ENCODE measurements around the gene TBC1D21.

TBC1D21 gene

GRCh38 chr15:73886717-73887345 lies 13.5 kb downstream of the TBC1D21 start:
- ATAC-seq = no peak
- no peak for TF ChIP-seq OSR1 (CRISPR knock-in tag; IDR thresholded peaks at IDR 0.05)

GRCh38 chr15:73887481-73887880 lies 14.1 kb downstream of the TBC1D21 start:
- TF ChIP-seq PATZ1 (CRISPR knock-in tag; IDR thresholded peaks at IDR 0.05; ENCODE audit: borderline replicate concordance) (no peak), ZFP3 (CRISPR knock-in tag; IDR thresholded peaks at IDR 0.05) (no peak), ZC3H10 (CRISPR knock-in tag; IDR thresholded peaks at IDR 0.05) (no peak), TOX (CRISPR knock-in tag; IDR thresholded peaks at IDR 0.05; ENCODE audit: borderline replicate concordance) (no peak), RARB (CRISPR knock-in tag; IDR thresholded peaks at IDR 0.05) (no peak), ISL1 (CRISPR knock-in tag; IDR thresholded peaks at IDR 0.05) (no peak), GLIS3 (CRISPR knock-in tag; IDR thresholded peaks at IDR 0.05) (no peak), PPARA (CRISPR knock-in tag; IDR thresholded peaks at IDR 0.05; ENCODE audit: borderline replicate concordance) (no peak), CSRNP3 (CRISPR knock-in tag; IDR thresholded peaks at IDR 0.05) (no peak), SNAI2 (CRISPR knock-in tag; IDR thresholded peaks at IDR 0.05) (no peak), TCF4 (CRISPR knock-in tag; IDR thresholded peaks at IDR 0.05; ENCODE audit: borderline replicate concordance) (no peak), ZFP30 (CRISPR knock-in tag; IDR thresholded peaks at IDR 0.05) (no peak), ZNF8 (CRISPR knock-in tag; IDR thresholded peaks at IDR 0.05) (no peak)
- TF ChIP-seq, protein P1, sequence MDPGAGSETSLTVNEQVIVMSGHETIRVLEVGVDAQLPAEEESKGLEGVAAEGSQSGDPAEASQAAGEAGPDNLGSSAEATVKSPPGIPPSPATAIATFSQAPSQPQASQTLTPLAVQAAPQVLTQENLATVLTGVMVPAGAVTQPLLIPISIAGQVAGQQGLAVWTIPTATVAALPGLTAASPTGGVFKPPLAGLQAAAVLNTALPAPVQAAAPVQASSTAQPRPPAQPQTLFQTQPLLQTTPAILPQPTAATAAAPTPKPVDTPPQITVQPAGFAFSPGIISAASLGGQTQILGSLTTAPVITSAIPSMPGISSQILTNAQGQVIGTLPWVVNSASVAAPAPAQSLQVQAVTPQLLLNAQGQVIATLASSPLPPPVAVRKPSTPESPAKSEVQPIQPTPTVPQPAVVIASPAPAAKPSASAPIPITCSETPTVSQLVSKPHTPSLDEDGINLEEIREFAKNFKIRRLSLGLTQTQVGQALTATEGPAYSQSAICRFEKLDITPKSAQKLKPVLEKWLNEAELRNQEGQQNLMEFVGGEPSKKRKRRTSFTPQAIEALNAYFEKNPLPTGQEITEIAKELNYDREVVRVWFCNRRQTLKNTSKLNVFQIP (CRISPR knock-in tag; IDR thresholded peaks at IDR 0.05; ENCODE audit: borderline replicate concordance, low read depth) = no peak

DNA sequence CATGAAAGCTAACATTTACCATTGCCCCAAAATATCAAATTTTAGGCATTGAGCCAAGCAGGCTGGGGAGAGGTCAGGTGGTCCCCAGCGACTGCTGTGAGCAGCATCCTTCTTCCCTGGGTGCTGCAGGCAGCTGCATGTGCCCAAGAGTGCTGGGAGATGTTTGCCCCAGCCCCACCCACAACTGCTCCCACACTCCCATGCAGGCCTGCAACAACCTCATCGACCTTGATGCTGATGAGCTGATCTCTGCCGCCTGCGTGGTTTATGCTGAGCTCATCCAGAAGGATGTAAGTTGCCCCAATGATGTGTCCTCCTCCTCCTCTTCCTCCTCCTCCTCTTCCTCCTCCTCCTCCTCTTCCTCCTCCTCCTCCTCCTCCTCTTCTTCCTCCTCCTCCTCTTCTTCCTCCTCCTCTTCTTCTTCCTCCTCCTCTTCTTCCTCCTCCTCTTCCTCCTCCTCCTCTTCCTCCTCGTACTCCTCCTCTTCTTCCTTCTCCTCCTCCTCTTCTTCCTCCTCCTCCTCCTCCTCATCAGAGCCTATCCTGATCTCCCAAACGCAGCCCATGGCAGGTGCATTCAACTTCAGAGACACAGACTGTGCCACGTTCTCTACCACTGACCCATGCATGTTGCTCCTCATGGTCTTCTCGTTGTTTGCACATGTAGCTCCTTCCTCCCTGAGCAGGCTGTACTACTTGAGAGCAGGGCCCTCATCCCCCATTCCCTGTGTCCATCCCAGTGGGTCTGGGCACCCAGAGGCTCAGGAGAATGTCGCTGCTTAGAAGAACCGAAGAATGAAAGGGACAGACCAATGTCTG lies 15.1 kb downstream of the TBC1D21 start:
- TF ChIP-seq PPARA (CRISPR knock-in tag; IDR thresholded peaks at IDR 0.05; ENCODE audit: borderline replicate concordance) = no peak
- TF ChIP-seq ZFP30 (CRISPR knock-in tag; IDR thresholded peaks at IDR 0.05) = no peak
- TF ChIP-seq CSDC2 (CRISPR knock-in tag; IDR thresholded peaks at IDR 0.05) = no peak
- no peak for TF ChIP-seq ARNTL (CRISPR knock-in tag; IDR thresholded peaks at IDR 0.05; ENCODE audit: borderline replicate concordance, low read depth)
- no peak for ATAC-seq

More at GRCh38 chr15:73887481-73887880, 14.1 kb downstream of the TBC1D21 start:
- ATAC-seq = no peak

GRCh38 chr15:73889053-73889761 lies 15.8 kb downstream of the TBC1D21 start:
- no peak for ATAC-seq
- TF ChIP-seq ZFP30 (CRISPR knock-in tag; IDR thresholded peaks at IDR 0.05) = no peak
- no peak for TF ChIP-seq TOX (CRISPR knock-in tag; IDR thresholded peaks at IDR 0.05; ENCODE audit: borderline replicate concordance)
- TF ChIP-seq RARB (CRISPR knock-in tag; IDR thresholded peaks at IDR 0.05) = no peak
- TF ChIP-seq ZC3H10 (CRISPR knock-in tag; IDR thresholded peaks at IDR 0.05) = no peak
- TF ChIP-seq OSR1 (CRISPR knock-in tag; IDR thresholded peaks at IDR 0.05) = no peak
- TF ChIP-seq ZNF70 (CRISPR knock-in tag; IDR thresholded peaks at IDR 0.05) = no peak
- TF ChIP-seq ESRRG (CRISPR knock-in tag; IDR thresholded peaks at IDR 0.05) = no peak
- TF ChIP-seq PATZ1 (CRISPR knock-in tag; IDR thresholded peaks at IDR 0.05; ENCODE audit: borderline replicate concordance) = no peak
- TF ChIP-seq BACH2 (CRISPR knock-in tag; IDR thresholded peaks at IDR 0.05; ENCODE audit: borderline replicate concordance) = no peak
- no peak for TF ChIP-seq SNAI2 (CRISPR knock-in tag; IDR thresholded peaks at IDR 0.05)
- TF ChIP-seq ARNTL (CRISPR knock-in tag; IDR thresholded peaks at IDR 0.05; ENCODE audit: borderline replicate concordance, low read depth) = no peak
- no peak for TF ChIP-seq ZFP3 (CRISPR knock-in tag; IDR thresholded peaks at IDR 0.05)
- TF ChIP-seq CSDC2 (CRISPR knock-in tag; IDR thresholded peaks at IDR 0.05) = no peak
- no peak for TF ChIP-seq PPARA (CRISPR knock-in tag; IDR thresholded peaks at IDR 0.05; ENCODE audit: borderline replicate concordance)
- TF ChIP-seq, protein P2, sequence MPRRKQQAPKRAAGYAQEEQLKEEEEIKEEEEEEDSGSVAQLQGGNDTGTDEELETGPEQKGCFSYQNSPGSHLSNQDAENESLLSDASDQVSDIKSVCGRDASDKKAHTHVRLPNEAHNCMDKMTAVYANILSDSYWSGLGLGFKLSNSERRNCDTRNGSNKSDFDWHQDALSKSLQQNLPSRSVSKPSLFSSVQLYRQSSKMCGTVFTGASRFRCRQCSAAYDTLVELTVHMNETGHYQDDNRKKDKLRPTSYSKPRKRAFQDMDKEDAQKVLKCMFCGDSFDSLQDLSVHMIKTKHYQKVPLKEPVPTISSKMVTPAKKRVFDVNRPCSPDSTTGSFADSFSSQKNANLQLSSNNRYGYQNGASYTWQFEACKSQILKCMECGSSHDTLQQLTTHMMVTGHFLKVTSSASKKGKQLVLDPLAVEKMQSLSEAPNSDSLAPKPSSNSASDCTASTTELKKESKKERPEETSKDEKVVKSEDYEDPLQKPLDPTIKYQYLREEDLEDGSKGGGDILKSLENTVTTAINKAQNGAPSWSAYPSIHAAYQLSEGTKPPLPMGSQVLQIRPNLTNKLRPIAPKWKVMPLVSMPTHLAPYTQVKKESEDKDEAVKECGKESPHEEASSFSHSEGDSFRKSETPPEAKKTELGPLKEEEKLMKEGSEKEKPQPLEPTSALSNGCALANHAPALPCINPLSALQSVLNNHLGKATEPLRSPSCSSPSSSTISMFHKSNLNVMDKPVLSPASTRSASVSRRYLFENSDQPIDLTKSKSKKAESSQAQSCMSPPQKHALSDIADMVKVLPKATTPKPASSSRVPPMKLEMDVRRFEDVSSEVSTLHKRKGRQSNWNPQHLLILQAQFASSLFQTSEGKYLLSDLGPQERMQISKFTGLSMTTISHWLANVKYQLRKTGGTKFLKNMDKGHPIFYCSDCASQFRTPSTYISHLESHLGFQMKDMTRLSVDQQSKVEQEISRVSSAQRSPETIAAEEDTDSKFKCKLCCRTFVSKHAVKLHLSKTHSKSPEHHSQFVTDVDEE (CRISPR knock-in tag; IDR thresholded peaks at IDR 0.05) = no peak

All from SK-N-SH treated with all-trans-retinoic acid at 6 μM for 48 hours (cell line).